Activated CD4-positive, alpha-beta T cell treated with anti-CD3 and anti-CD28 coated beads, Interleukin-2, amount 10 ng/mL, durations not matched to agents 7 days and 5 days (primary cell): ENCODE results near the gene SBF2. TPM values are rescaled to one million over a fixed set of nuclear protein-coding genes. Genes with fewer than 3 reads are reported as not detected.

Experiments used
- CTCF ChIA-PET: fragments of 350-600 bp; sonication (Branson Sonifier 250); formaldehyde crosslinking; loops from one replicate; lab custom pipeline; 2021; ENCODE audit warnings: antibody characterized with exemption; lab: Charles Lee
- POLR2A ChIA-PET: fragments of 350-600 bp; sonication (Branson Sonifier 250); formaldehyde crosslinking; loops from one replicate; lab custom pipeline; 2021; ENCODE audit warnings: antibody characterized with exemption; lab: Charles Lee
- DNase-seq: peaks from one replicate; pipeline ENCODE4 v3.0.0-alpha.2; 2020
- H3K27ac Mint-ChIP-seq: one replicate; pipeline ENCODE4 v1.8.0; 2021; ENCODE audit warnings: mild to moderate bottlenecking, moderate library complexity, mixed read lengths
- H3K27me3 Mint-ChIP-seq: one replicate; pipeline ENCODE4 v1.8.0; 2021; ENCODE audit warnings: mixed read lengths
- H3K36me3 Mint-ChIP-seq: one replicate; pipeline ENCODE4 v1.8.0; 2021; ENCODE audit warnings: low read depth, mixed read lengths
- H3K4me1 Mint-ChIP-seq: one replicate; pipeline ENCODE4 v1.8.0; 2021; ENCODE audit warnings: mixed read lengths
- H3K4me3 Mint-ChIP-seq: one replicate; pipeline ENCODE4 v1.8.0; 2021; ENCODE audit warnings: mild to moderate bottlenecking, moderate library complexity, mixed read lengths
- H3K9me3 Mint-ChIP-seq: one replicate; pipeline ENCODE4 v1.8.0; 2021; ENCODE audit warnings: mixed read lengths
- total RNA-seq, 2 experiments: library from RNA; stranded (reverse); gene quantifications; one replicate each; pipeline ENCODE4 v1.2.3, GENCODE V29; 2021

Gene SBF2
- total RNA-seq, 2 experiments from 2014 or later: 3.2 to 3.7 TPM

DNA sequence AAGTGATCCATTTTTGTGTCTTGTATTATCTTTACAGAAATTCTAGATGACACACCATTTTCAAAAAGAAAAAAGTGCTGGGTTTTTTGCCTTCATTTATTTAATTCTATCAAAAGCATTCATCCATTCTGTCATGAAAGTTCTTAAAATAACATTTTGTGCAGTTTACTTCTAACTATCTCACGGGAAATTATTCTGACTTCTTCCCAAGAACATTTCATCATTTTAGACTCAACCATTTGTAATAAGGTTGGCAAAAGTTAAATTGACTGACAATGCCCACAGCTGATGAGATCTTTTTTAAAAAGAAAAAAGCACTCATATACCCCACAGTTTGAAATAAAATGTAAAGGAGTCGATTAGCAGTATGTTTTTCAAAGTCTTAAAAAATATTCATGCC lies 68.5 kb downstream of the SBF2 start:
- H3K36me3 Mint-ChIP-seq: no peaks in the 10 kb centered on the region
- H3K9me3 Mint-ChIP-seq: no peaks in the 10 kb centered on the region
- DNase-seq: no peak
- ChIA-PET POLR2A (no interaction called here), CTCF (no interaction called here)
- no peak overlapping the region for H3K27ac Mint-ChIP-seq
- H3K4me1 Mint-ChIP-seq: no peaks in the 10 kb centered on the region
- H3K27me3 Mint-ChIP-seq: no peaks in the 10 kb centered on the region
- H3K4me3 Mint-ChIP-seq: no peak overlapping the region

DNA sequence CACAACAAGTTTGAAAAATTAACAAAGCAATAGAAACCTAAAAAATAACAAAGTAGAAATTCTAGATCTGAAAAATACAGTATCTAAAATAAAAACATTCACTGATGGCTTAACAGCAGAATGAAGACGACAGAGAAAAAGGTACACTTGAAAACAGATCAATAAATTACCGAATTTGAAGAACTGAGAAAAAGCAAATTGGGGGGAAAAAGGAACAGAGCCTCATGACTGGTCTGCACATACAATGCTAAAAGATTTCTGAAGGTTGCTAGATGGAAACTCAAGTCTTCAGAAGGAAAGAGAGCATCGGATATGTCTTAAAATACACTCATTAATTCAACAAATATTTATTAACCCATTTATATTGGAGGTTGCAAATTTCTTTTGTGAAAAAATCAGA lies 71.6 kb downstream of the SBF2 start:
- Mint-ChIP-seq H3K36me3 (no peaks in the 10 kb centered on the region), H3K4me1 (no peaks in the 10 kb centered on the region), H3K27ac (no peak overlapping the region), H3K27me3 (no peaks in the 10 kb centered on the region), H3K4me3 (no peak overlapping the region), H3K9me3 (peaks cover 11% of the 10 kb centered on the region)
- CTCF ChIA-PET: no interaction called here
- no peak for DNase-seq
- POLR2A ChIA-PET: no interaction called here

- H3K4me1 Mint-ChIP-seq: no peaks in the 10 kb centered on the region
- DNase-seq: no peak
- ChIA-PET CTCF (no interaction called here), POLR2A (no interaction called here)
- no peak overlapping the region for H3K27ac Mint-ChIP-seq
- peaks cover 11% of the 10 kb centered on the region for H3K9me3 Mint-ChIP-seq
- H3K36me3 Mint-ChIP-seq: no peaks in the 10 kb centered on the region
- no peak overlapping the region for H3K4me3 Mint-ChIP-seq
- no peaks in the 10 kb centered on the region for H3K27me3 Mint-ChIP-seq
These were observed 72.7 kb downstream of the SBF2 start for GRCh38 chr11:10221342-10221741.

DNA sequence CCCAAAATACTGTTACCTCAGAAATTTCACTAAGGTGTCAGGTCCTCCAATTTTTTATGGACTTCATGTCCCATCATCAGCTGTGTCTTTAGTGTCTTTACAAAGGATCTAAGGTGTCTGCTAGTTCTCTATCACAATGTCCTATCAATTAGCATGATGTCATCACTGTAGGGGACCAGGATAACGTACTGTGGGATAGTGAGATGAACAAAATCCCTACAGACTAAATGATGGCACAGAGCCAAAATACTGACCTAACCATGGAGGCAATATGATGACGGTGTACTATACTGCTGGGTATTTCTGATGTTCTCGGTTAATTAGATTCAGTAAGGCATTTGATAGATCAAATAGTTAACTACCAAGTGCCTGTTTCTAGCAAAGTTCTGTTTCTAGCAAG lies 82.5 kb downstream of the SBF2 start:
- no peak for DNase-seq
- Mint-ChIP-seq H3K4me3 (no peak overlapping the region), H3K9me3 (no peaks in the 10 kb centered on the region), H3K27ac (no peak overlapping the region), H3K4me1 (no peaks in the 10 kb centered on the region), H3K36me3 (no peaks in the 10 kb centered on the region), H3K27me3 (peaks cover 17% of the 10 kb centered on the region)
- CTCF ChIA-PET: no interaction called here
- POLR2A ChIA-PET: no interaction called here

- Mint-ChIP-seq H3K27ac (no peak overlapping the region), H3K4me3 (no peak overlapping the region), H3K36me3 (peaks cover 2% of the 10 kb centered on the region), H3K27me3 (peaks cover 17% of the 10 kb centered on the region), H3K9me3 (peaks cover 3% of the 10 kb centered on the region), H3K4me1 (no peaks in the 10 kb centered on the region)
- ChIA-PET CTCF (interaction anchor here (0.8 to 1.9 kb wide), 3 partner anchors 94 to 100 kb away, joined by 3 to 5 read pairs (median 4); no protein-coding TSS in a partner anchor), POLR2A (interaction anchor here (0.7 kb wide), 1 partner anchor 14 kb away, joined by 3 read pairs; no protein-coding TSS in a partner anchor)
- no peak for DNase-seq
These were observed 84.7 kb downstream of the SBF2 start for GRCh38 chr11:10209326-10209725.

DNA sequence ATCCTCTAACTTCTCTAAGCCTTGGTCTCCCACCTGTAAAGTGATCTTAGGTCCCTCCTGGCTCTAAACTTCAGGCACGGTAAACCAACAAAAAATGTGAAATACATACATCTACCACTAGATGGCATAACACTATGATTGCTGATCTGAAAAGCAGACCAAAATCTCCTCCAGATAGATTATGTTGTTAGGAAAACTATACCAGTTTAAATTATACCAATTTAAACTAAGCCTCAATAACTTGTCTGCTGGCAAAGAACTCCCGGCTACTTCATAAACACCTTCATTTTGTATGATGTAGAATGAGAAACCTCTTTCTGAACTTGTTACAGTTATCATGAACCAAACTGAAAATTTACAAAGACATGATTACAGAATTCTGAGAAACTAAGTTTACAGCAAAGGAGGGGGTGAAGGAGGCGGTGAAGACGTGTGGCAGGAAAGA lies 85.9 kb downstream of the SBF2 start:
- Mint-ChIP-seq H3K27ac (no peak overlapping the region), H3K9me3 (peaks cover 8% of the 10 kb centered on the region), H3K36me3 (peaks cover 2% of the 10 kb centered on the region), H3K4me1 (no peaks in the 10 kb centered on the region), H3K27me3 (peaks cover 13% of the 10 kb centered on the region), H3K4me3 (no peak overlapping the region)
- CTCF ChIA-PET: interaction anchor here (0.6 to 2.1 kb wide), 4 partner anchors 100 to 605 kb away, joined by 3 to 6 read pairs (median 4); no protein-coding TSS in a partner anchor
- POLR2A ChIA-PET: interaction anchor here (0.6 to 1.3 kb wide), 2 partner anchors 93 to 99 kb away, joined by 3 to 7 read pairs; no protein-coding TSS in a partner anchor
- DNase-seq: no peak

DNA sequence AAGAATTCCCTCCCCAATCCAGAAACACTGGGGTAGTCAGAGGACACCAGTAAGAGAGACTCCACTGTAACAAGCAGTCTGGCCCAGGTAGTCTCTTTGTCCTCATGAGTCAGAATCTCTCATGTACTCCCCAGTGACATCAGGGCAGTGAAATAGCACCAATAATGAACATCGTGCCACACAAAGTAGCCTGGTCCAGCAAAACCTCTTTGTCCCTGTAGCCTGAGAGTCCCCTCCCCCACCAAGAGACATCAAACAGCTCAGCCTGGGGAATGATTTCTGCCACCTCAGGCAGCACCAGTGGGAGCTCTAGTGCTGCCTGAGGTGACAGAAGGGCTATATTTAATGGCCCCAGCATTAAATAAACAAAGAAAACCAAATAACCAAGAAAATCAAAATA lies 88.1 kb downstream of the SBF2 start:
- no peak for DNase-seq
- Mint-ChIP-seq H3K4me1 (no peaks in the 10 kb centered on the region), H3K27ac (no peak overlapping the region), H3K4me3 (no peak overlapping the region), H3K36me3 (peaks cover 2% of the 10 kb centered on the region), H3K9me3 (peaks cover 15% of the 10 kb centered on the region), H3K27me3 (peaks cover 5% of the 10 kb centered on the region)
- POLR2A ChIA-PET: no interaction called here
- CTCF ChIA-PET: no interaction called here

DNA sequence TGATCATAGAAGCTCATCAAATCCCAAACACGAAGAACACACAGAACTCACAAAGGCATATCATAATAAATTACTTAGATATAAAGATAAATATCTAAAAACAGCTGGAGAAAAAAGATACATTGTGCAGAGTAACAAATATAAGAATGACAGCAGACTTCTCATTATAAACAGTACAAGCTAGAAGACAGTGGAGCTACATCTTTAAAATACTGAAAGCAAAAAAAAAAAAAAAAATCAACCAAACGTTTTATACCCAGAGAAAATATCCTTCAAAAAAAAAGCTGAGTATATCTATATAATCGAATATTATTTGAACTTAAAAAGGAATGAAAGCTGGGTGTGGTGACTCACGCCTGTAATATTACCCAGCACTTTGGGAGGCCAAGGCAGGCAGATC lies 90.0 kb downstream of the SBF2 start:
- Mint-ChIP-seq H3K4me3 (no peak overlapping the region), H3K4me1 (no peaks in the 10 kb centered on the region), H3K27me3 (no peaks in the 10 kb centered on the region), H3K27ac (no peak overlapping the region), H3K36me3 (peaks cover 2% of the 10 kb centered on the region), H3K9me3 (peaks cover 15% of the 10 kb centered on the region)
- ChIA-PET CTCF (interaction anchor here (0.6 to 2.4 kb wide), 6 partner anchors 15 to 1380 kb away, joined by 3 to 8 read pairs (median 3); partner anchors contain the start of gene ADM), POLR2A (no interaction called here)
- no peak for DNase-seq

- Mint-ChIP-seq H3K27ac (no peak overlapping the region), H3K36me3 (peaks cover 2% of the 10 kb centered on the region), H3K27me3 (no peaks in the 10 kb centered on the region), H3K9me3 (peaks cover 15% of the 10 kb centered on the region), H3K4me1 (no peaks in the 10 kb centered on the region), H3K4me3 (no peak overlapping the region)
- ChIA-PET CTCF (no interaction called here), POLR2A (no interaction called here)
- no peak for DNase-seq
These were observed 92.7 kb downstream of the SBF2 start for GRCh38 chr11:10201343-10201742.

GRCh38 chr11:10197091-10197490 lies 96.9 kb downstream of the SBF2 start:
- CTCF ChIA-PET: no interaction called here

GRCh38 chr11:10192036-10192435 lies 102.0 kb downstream of the SBF2 start:
- H3K36me3 Mint-ChIP-seq: no peaks in the 10 kb centered on the region
- H3K27me3 Mint-ChIP-seq: no peaks in the 10 kb centered on the region
- no peaks in the 10 kb centered on the region for H3K9me3 Mint-ChIP-seq
- H3K4me3 Mint-ChIP-seq: no peak overlapping the region
- ChIA-PET POLR2A (no interaction called here), CTCF (no interaction called here)
- no peak overlapping the region for H3K27ac Mint-ChIP-seq
- no peak for DNase-seq
- H3K4me1 Mint-ChIP-seq: no peaks in the 10 kb centered on the region

More at GRCh38 chr11:10197091-10197490, 96.9 kb downstream of the SBF2 start:
- Mint-ChIP-seq H3K36me3 (no peaks in the 10 kb centered on the region), H3K4me3 (no peak overlapping the region), H3K4me1 (no peaks in the 10 kb centered on the region), H3K27ac (no peak overlapping the region), H3K9me3 (peaks cover under 1% of the 10 kb centered on the region), H3K27me3 (no peaks in the 10 kb centered on the region)
- POLR2A ChIA-PET: no interaction called here
- DNase-seq: no peak

DNA sequence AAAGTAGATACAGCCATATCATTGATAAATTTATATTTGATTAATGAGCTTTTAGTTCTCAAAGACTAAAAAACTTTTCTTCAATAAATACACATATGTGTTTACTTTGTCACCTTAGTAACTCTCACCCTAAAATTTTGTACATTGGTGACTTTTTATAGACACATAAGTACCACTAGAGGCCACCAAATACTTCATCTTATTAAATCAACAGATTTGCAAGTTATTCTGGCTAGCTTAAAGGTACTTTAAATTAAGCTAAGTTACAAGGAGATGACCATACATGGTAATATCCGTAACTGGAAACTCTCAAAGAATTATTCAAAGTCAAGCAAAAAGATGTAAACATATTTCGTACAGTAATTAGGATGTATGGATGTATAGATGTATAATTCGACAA lies 112.2 kb downstream of the SBF2 start:
- no peaks in the 10 kb centered on the region for H3K27me3 Mint-ChIP-seq
- CTCF ChIA-PET: interaction anchor here (1.0 kb wide), 1 partner anchor 128 kb away, joined by 4 read pairs; no protein-coding TSS in a partner anchor
- no peak overlapping the region for H3K4me3 Mint-ChIP-seq
- peaks cover 3% of the 10 kb centered on the region for H3K9me3 Mint-ChIP-seq
- POLR2A ChIA-PET: no interaction called here
- H3K4me1 Mint-ChIP-seq: no peaks in the 10 kb centered on the region
- H3K27ac Mint-ChIP-seq: no peak overlapping the region
- no peaks in the 10 kb centered on the region for H3K36me3 Mint-ChIP-seq
- no peak for DNase-seq

DNA sequence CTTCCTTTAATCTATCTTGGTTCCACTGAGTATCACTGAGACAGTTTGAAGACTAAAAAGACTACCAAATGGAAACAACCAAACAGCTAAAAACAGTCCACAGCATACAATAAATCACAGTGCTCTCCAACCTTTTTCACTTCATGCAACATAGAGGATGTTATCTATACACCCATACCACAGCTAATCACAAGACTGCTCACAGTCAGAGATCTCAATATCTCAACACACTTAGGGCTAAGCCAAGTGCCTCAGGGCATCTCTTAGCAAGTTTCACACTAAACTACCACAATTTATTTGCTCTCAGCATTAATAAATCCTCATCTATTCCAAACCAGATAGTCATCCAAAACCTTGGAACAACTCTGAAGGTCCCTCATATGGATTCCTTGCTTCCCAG lies 129.4 kb downstream of the SBF2 start:
- H3K27me3 Mint-ChIP-seq: no peaks in the 10 kb centered on the region
- no peaks in the 10 kb centered on the region for H3K4me1 Mint-ChIP-seq
- no peak overlapping the region for H3K27ac Mint-ChIP-seq
- H3K9me3 Mint-ChIP-seq: no peaks in the 10 kb centered on the region
- ChIA-PET POLR2A (no interaction called here), CTCF (no interaction called here)
- no peak overlapping the region for H3K4me3 Mint-ChIP-seq
- no peaks in the 10 kb centered on the region for H3K36me3 Mint-ChIP-seq
- no peak for DNase-seq

- H3K9me3 Mint-ChIP-seq: peaks cover 2% of the 10 kb centered on the region
- ChIA-PET CTCF (interaction anchor here (0.9 kb wide), 1 partner anchor 8 kb away, joined by 3 read pairs; no protein-coding TSS in a partner anchor), POLR2A (no interaction called here)
- no peak for DNase-seq
- H3K4me1 Mint-ChIP-seq: no peaks in the 10 kb centered on the region
- no peak overlapping the region for H3K27ac Mint-ChIP-seq
- H3K36me3 Mint-ChIP-seq: no peaks in the 10 kb centered on the region
- H3K27me3 Mint-ChIP-seq: no peaks in the 10 kb centered on the region
- no peak overlapping the region for H3K4me3 Mint-ChIP-seq
These were observed 131.8 kb downstream of the SBF2 start for GRCh38 chr11:10162222-10162621.
